Endodermal cell (in vitro differentiated cells): Measurements from ENCODE around the gene KRTAP10-2. TPM values are rescaled to one million over a fixed set of nuclear protein-coding genes. Genes with fewer than 3 reads are reported as not detected.

Source experiments
- DNase-seq: peaks from one replicate; pipeline ENCODE4 v3.0.0-alpha.2; 2017
- H3K27ac ChIP-seq: 2 replicates; pipeline ENCODE4 v1.5.1; 2013; ENCODE audit warnings: mild to moderate bottlenecking, low read depth, low read length, moderate library complexity
- H3K27me3 ChIP-seq: 2 replicates; pipeline ENCODE4 v1.6.1; 2013; ENCODE audit warnings: mild to moderate bottlenecking, low read length, moderate library complexity; ENCODE audit not compliant: insufficient read depth, control insufficient read depth, poor library complexity, severe bottlenecking
- H3K36me3 ChIP-seq: 2 replicates; pipeline ENCODE4 v1.7.0; 2013; ENCODE audit warnings: mild to moderate bottlenecking, low read length, moderate library complexity; ENCODE audit not compliant: control insufficient read depth, insufficient read depth
- H3K4me1 ChIP-seq: one replicate; pipeline ENCODE4 v1.7.0; 2013; ENCODE audit warnings: low read length; ENCODE audit not compliant: control insufficient read depth, insufficient read depth
- H3K4me3 ChIP-seq: 2 replicates; pipeline ENCODE4 v1.5.1; 2013; ENCODE audit warnings: mild to moderate bottlenecking, low read length, moderate library complexity
- H3K9ac ChIP-seq: 2 replicates; pipeline ENCODE4 v1.6.1; 2013; ENCODE audit warnings: mild to moderate bottlenecking, low read length, moderate library complexity; ENCODE audit not compliant: poor library complexity, severe bottlenecking; ENCODE audit errors: extremely low read depth
- H3K9me3 ChIP-seq: 2 replicates; pipeline ENCODE4 v1.6.1; 2013; ENCODE audit warnings: mild to moderate bottlenecking, low read length, moderate library complexity; ENCODE audit not compliant: control insufficient read depth
- H3K27ac Mint-ChIP-seq: 2 replicates; pipeline ENCODE4 v1.8.0; 2020; ENCODE audit warnings: mixed read lengths
- H3K27me3 Mint-ChIP-seq: 2 replicates; pipeline ENCODE4 v1.8.0; 2021; ENCODE audit warnings: mild to moderate bottlenecking, mixed read lengths; ENCODE audit not compliant: insufficient read depth
- H3K36me3 Mint-ChIP-seq: 2 replicates; pipeline ENCODE4 v1.8.0; 2020; ENCODE audit warnings: low read depth, mixed read lengths
- H3K4me1 Mint-ChIP-seq: 2 replicates; pipeline ENCODE4 v1.8.0; 2020; ENCODE audit warnings: mixed read lengths
- H3K4me3 Mint-ChIP-seq: 2 replicates; pipeline ENCODE4 v1.8.0; 2020; ENCODE audit warnings: mild to moderate bottlenecking, moderate library complexity, mixed read lengths
- H3K9me3 Mint-ChIP-seq: 2 replicates; pipeline ENCODE4 v1.8.0; 2020; ENCODE audit warnings: mild to moderate bottlenecking, mixed read lengths
- CTCF ChIP-seq: fragments of 200-600 bp; sonication (generic); conservative IDR thresholded peaks from 2 replicates; pipeline ENCODE4 v1.5.0; 2021; ENCODE audit warnings: antibody characterized with exemption, mild to moderate bottlenecking
- WGBS, 2 experiments: methylation state at CpG; one replicate each; pipeline versions ENCODE4 v1.1.5 to v1.1.7; 2013; ENCODE audit warnings: missing lambda C conversion rate in 2 of 2, mixed read lengths in 1 of 2; ENCODE audit not compliant: insufficient coverage in 1 of 2, insufficient read length in 1 of 2; 5-methylcytosine and 5-hydroxymethylcytosine counted together
- total RNA-seq, 2 donors: library from RNA; stranded (reverse); fragmentation: NEBNext Ultra II Directional in 1 of 2; extraction: Animal tissue kit (Norgen Biotek cat#: 25700) in 1 of 2; gene quantifications; 2 replicates in 1 of 2; 3 replicates in 1 of 2; pipeline ENCODE4 v1.2.1, GENCODE V29; 2021

The KRTAP10-2 gene
- total RNA-seq, 2 donors from 2014 or later = not detected

GRCh38 chr21:44569861-44570517, 18.7 kb upstream of the KRTAP10-2 start:
- peaks cover 2% of the 10 kb centered on the region for H3K4me1 Mint-ChIP-seq
- H3K27ac Mint-ChIP-seq = no peak overlapping the region
- H3K9ac ChIP-seq = no peak overlapping the region
- no peak for DNase-seq
- no peaks in the 10 kb centered on the region for H3K27me3 Mint-ChIP-seq
- no peak overlapping the region for H3K4me3 ChIP-seq
- H3K36me3 ChIP-seq = no peaks in the 10 kb centered on the region
- H3K4me1 ChIP-seq = no peaks in the 10 kb centered on the region
- no peak overlapping the region for H3K27ac ChIP-seq
- TF ChIP-seq CTCF = no peak
- H3K9me3 ChIP-seq = peaks cover 14% of the 10 kb centered on the region
- H3K36me3 Mint-ChIP-seq = no peaks in the 10 kb centered on the region
- H3K4me3 Mint-ChIP-seq = no peak overlapping the region
- WGBS, 2 experiments = 87 to 92% methylated on average over 8 to 12 of the region's 12 CpGs
- no peaks in the 10 kb centered on the region for H3K27me3 ChIP-seq
- peaks cover 22% of the 10 kb centered on the region for H3K9me3 Mint-ChIP-seq

- Mint-ChIP-seq H3K4me1 (no peaks in the 10 kb centered on the region), H3K27ac (no peak overlapping the region), H3K36me3 (no peaks in the 10 kb centered on the region), H3K9me3 (peaks cover 22% of the 10 kb centered on the region), H3K27me3 (no peaks in the 10 kb centered on the region), H3K4me3 (no peak overlapping the region)
- no peak overlapping the region for H3K27ac ChIP-seq
- TF ChIP-seq CTCF = no peak
- H3K36me3 ChIP-seq = no peaks in the 10 kb centered on the region
- H3K4me3 ChIP-seq = no peak overlapping the region
- peaks cover 14% of the 10 kb centered on the region for H3K9me3 ChIP-seq
- no peaks in the 10 kb centered on the region for H3K4me1 ChIP-seq
- DNase-seq = no peak
- no peaks in the 10 kb centered on the region for H3K27me3 ChIP-seq
- 84 to 94% methylated on average over 24 to 27 of the region's 27 CpGs for WGBS, 2 experiments
- no peak overlapping the region for H3K9ac ChIP-seq
Observed at GRCh38 chr21:44568667-44569556, 17.6 kb upstream of the KRTAP10-2 start.

GRCh38 chr21:44568261-44568660, 17.0 kb upstream of the KRTAP10-2 start:
- Histone ChIP-seq H3K9me3 (peaks cover 14% of the 10 kb centered on the region), H3K9ac (no peak overlapping the region), H3K4me1 (no peaks in the 10 kb centered on the region), H3K27ac (no peak overlapping the region), H3K36me3 (no peaks in the 10 kb centered on the region), H3K4me3 (no peak overlapping the region), H3K27me3 (no peaks in the 10 kb centered on the region)
- TF ChIP-seq CTCF = no peak
- Mint-ChIP-seq H3K27ac (no peak overlapping the region), H3K9me3 (peaks cover 22% of the 10 kb centered on the region), H3K4me1 (no peaks in the 10 kb centered on the region), H3K36me3 (no peaks in the 10 kb centered on the region), H3K27me3 (no peaks in the 10 kb centered on the region), H3K4me3 (no peak overlapping the region)
- no peak for DNase-seq
- WGBS, 2 experiments = 89 to 92% methylated on average over 10 to 12 of the region's 12 CpGs
